ENCODE data around the gene ATP9A. TPM values are rescaled to one million over a fixed set of nuclear protein-coding genes. Genes with fewer than 3 reads are reported as not detected.
"Not testable (repeated sequence)": the region's sequence is repeated elsewhere in the genome, so short reads cannot be mapped to it uniquely, and the experiment has no call there.

Gene ATP9A
- total RNA-seq, 4 donors from 2014 or later, result 52.5 to 72.8 (median 61.7) TPM

GRCh38 chr20:51738877-51739447 lies 29.2 kb downstream of the ATP9A start:
- no peaks in the 10 kb centered on the region for H3K27me3 ChIP-seq
- no peaks in the 10 kb centered on the region for H3K36me3 ChIP-seq
- H3K4me3 ChIP-seq (replicated peaks in 1 of 3), result no peak overlapping the region
- WGBS, 2 donors, result 89 to 94% methylated on average over 12 of the region's 12 CpGs
- H3K27ac ChIP-seq, result no peak overlapping the region
- H3K9me3 ChIP-seq, result no peaks in the 10 kb centered on the region
- no peak for DNase-seq
- intact Hi-C loops (cut with DNase I), result no loop called here
- H3K4me1 ChIP-seq, result peaks cover 13 to 19% of the 10 kb centered on the region in 2 donors
- TF ChIP-seq POLR2A (IDR thresholded peaks at IDR 0.05) (no peak), CTCF (IDR thresholded peaks at IDR 0.05) (no peak)

DNA sequence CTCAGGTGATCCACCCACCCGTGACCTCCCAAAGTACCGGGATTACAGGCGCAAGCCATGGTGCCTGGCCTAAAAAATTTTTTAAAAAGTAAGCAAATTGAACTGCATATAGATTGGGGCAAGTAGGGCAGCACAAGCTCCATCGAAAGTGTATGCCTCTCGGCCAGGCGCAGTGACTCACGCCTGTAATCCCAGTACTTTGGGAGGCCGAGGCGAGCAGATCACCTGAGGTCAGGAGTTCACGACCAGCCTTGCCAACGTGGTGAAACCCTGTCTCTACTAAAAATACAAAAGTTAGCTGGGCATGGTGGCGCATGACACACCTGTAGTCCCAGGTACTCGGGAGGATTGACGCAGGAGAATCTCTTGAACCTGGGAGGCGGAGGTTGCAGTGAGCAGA lies 29.9 kb downstream of the ATP9A start:
- H3K9me3 ChIP-seq; intact Hi-C loops (cut with DNase I); H3K27ac ChIP-seq; H3K4me3 ChIP-seq (replicated peaks in 1 of 3); H3K27me3 ChIP-seq; DNase-seq; H3K36me3 ChIP-seq: not testable (repeated sequence)
- H3K4me1 ChIP-seq, result peaks cover 13 to 19% of the 10 kb centered on the region in 2 donors
- WGBS, 2 donors, result 94% methylated on average over 15 of the region's 15 CpGs

DNA sequence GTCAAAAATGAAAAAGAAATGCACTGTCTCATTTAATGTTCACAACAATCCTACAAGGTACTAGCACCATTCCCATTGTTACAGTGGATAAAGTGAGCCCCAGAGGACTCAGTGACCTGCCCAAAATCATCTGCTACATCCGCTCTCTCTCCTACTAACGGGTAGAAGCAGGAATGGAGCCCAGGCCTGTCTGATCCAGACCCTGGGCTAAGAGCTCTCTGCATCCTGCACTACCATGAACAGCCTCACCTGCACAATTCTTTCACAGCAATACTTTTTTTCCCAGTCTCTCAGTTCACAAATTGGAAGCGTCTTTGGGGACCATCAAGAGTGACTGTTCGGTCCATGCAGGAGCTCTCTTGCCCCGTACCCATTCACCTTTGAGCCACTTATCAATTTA lies 31.2 kb downstream of the ATP9A start:
- WGBS, 2 donors, result 74 to 75% methylated on average over 5 of the region's 5 CpGs
- Histone ChIP-seq H3K27me3 (no peaks in the 10 kb centered on the region), H3K4me1 (peaks cover 20% of the 10 kb centered on the region in 2 donors), H3K27ac (no peak overlapping the region), H3K9me3 (no peaks in the 10 kb centered on the region), H3K36me3 (no peaks in the 10 kb centered on the region), H3K4me3 (replicated peaks in 1 of 3) (no peak overlapping the region)
- intact Hi-C loops (cut with DNase I), result no loop called here
- TF ChIP-seq POLR2A (IDR thresholded peaks at IDR 0.05) (no peak), CTCF (IDR thresholded peaks at IDR 0.05) (no peak)
- DNase-seq, result no peak

GRCh38 chr20:51735728-51736600 lies 32.2 kb downstream of the ATP9A start:
- Histone ChIP-seq H3K36me3 (no peaks in the 10 kb centered on the region), H3K4me1 (peaks cover 22 to 23% of the 10 kb centered on the region in 2 donors), H3K9me3 (no peaks in the 10 kb centered on the region), H3K4me3 (replicated peaks in 1 of 3) (no peak overlapping the region), H3K27ac (no peak overlapping the region), H3K27me3 (no peaks in the 10 kb centered on the region)
- intact Hi-C loops (cut with DNase I), result no loop called here
- WGBS, 2 donors, result 80% methylated on average over 11 of the region's 11 CpGs
- DNase-seq, result no peak
- TF ChIP-seq POLR2A (IDR thresholded peaks at IDR 0.05) (no peak), CTCF (IDR thresholded peaks at IDR 0.05) (no peak)

DNA sequence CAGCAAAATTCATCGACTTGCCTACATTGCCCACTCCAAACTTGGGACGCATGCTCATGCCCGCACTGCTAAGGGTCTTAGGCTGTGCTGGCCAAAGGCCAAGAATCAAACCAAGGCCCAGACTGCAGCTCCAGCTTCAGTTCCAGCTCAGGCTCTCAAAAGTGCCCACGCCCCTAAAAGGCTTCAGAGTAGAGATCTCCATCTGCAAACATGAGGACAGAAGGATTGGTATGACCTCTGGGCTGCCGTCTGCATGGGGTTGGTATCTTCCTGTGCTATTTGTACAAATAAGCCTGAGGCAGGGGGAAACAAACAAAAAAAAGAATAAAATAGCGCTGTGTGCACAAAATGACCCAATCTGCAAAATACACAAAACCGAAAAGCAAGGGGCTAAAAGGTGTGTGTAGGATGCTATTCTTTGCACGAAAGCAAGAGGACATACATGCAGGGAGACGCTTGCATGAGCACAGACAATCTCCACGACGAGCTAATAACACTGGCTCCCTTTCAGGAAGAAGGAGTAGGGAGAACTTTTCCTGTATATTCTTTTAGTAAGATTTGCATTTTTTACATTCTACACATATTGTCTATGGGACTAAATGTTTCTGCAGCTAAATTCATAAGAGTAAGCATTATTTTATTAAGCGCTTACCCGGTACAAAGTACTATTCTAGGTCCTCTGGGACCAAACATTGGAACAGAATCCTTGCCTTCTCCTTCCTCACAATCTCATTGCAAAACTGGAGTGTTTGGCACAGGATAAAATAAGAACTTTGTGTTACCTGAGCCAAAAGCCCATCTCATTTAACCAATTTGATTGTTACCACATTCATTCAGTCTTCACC lies 33.1 kb downstream of the ATP9A start:
- no peaks in the 10 kb centered on the region for H3K36me3 ChIP-seq
- WGBS, 2 donors, result 46 to 59% methylated on average over 13 of the region's 13 CpGs
- peaks cover 22 to 23% of the 10 kb centered on the region in 2 donors for H3K4me1 ChIP-seq
- no peaks in the 10 kb centered on the region for H3K27me3 ChIP-seq
- TF ChIP-seq POLR2A (IDR thresholded peaks at IDR 0.05) (no peak), CTCF (IDR thresholded peaks at IDR 0.05) (no peak)
- H3K4me3 ChIP-seq (replicated peaks in 1 of 3), result no peak overlapping the region
- H3K9me3 ChIP-seq, result no peaks in the 10 kb centered on the region
- H3K27ac ChIP-seq, result no peak overlapping the region
- DNase-seq, result no peak
- intact Hi-C loops (cut with DNase I), result no loop called here
